GM12873 (cell line): ENCODE measurements around the gene NFATC1.

Experiments used
- CTCF ChIP-seq: IDR thresholded peaks from 2 replicates; pipeline ENCODE4 v1.5.1; 2012; ENCODE audit warnings: low read depth, mild to moderate bottlenecking, moderate library complexity, low read length, control low read depth; ENCODE audit not compliant: insufficient read depth; ENCODE audit errors: missing control alignments

NFATC1 gene

GRCh38 chr18:79552140-79552631 lies 156.5 kb downstream of the NFATC1 start:
- TF ChIP-seq CTCF, result no peak

- no peak for TF ChIP-seq CTCF
Measured at GRCh38 chr18:79552696-79553095, 157.0 kb downstream of the NFATC1 start.

DNA sequence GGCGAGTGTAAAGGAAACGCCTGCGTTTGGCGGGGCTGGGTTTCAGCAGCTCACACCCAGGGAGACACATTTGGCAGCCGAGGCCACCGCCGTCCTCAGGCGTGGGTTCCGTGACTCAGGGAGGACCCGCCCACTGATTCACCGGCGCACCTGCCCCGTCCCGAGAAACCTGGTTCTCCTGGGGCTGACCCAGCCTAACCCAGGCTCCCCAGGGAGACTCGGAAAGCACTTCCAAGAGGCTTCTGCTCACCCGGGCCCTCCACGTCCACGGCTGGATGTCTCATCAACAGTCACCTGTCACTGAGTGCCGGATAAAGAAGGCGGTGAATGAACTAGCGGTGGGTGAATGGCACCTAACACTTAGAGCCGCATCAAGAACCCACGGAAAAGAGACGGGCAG lies 157.4 kb downstream of the NFATC1 start:
- no peak for TF ChIP-seq CTCF

GRCh38 chr18:79553696-79554095 lies 158.0 kb downstream of the NFATC1 start:
- no peak for TF ChIP-seq CTCF

DNA sequence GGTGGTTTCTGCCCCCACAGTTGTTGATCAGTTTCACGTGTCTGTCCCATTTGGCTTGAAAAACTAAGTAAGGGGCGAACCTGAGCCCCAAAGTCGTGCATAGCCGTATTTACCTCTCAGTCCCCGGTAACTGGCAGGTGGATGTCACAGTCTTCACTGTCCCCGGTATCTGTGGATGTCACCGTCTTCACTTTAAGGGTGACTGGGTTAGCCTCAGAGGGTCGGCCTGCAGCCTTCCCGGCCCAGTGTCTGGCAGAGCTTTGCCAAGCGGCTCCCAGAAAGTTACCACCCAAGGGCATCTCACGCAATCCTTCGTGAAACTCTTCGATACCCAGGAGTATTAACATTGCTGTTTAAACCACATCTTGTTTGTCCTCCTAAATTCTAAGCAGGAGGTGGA lies 158.6 kb downstream of the NFATC1 start:
- TF ChIP-seq CTCF, result no peak

DNA sequence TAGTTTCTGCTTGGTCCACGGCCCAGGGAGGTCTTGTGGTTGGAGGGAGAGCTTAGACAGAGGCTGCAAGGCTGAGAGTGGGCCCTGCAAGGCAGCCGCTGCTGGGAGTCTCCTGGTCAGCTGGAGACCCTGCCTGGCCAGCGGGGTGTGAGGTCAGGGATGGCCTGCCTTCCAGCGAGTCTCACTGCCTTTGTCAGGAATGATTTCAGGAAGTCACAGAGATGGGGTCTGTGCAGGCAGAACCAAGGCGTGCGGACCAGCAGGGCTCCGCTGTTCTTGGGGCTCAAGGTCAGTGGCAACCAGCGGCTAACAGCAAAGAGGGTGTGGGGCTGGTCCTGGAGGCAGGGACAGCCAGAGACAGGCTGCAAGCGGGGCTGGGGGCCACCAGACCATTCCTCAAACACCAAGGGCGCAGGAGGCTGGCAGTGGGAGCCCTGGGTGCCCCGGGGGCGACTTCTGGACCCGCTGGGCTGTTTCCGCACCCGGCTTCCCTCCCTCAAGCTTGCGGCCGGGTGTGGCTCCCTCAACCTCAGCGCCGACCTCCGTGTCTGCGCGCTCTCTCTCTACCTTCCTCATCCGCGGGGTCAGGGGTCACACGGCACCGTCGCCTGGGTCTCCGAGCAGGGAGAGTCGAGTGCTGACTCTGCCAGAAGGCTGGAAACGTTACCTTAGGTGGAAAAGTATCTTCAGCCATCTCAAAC lies 159.4 kb downstream of the NFATC1 start:
- TF ChIP-seq CTCF, result no peak

GRCh38 chr18:79555885-79556284 lies 160.2 kb downstream of the NFATC1 start:
- TF ChIP-seq CTCF, result no peak
